ENCODE results near the gene KIF21B. TPM values are rescaled to one million over a fixed set of nuclear protein-coding genes. Genes with fewer than 3 reads are reported as not detected.

KIF21B gene
- total RNA-seq, 1 donor from 2014 or later, result 127 TPM

- no peak for DNase-seq (ENCODE audit: low spot score in 2 of 2)
- no peak for FAIRE-seq
These were observed 2.5 kb downstream of the KIF21B start for GRCh38 chr1:201020721-201021629.

DNA sequence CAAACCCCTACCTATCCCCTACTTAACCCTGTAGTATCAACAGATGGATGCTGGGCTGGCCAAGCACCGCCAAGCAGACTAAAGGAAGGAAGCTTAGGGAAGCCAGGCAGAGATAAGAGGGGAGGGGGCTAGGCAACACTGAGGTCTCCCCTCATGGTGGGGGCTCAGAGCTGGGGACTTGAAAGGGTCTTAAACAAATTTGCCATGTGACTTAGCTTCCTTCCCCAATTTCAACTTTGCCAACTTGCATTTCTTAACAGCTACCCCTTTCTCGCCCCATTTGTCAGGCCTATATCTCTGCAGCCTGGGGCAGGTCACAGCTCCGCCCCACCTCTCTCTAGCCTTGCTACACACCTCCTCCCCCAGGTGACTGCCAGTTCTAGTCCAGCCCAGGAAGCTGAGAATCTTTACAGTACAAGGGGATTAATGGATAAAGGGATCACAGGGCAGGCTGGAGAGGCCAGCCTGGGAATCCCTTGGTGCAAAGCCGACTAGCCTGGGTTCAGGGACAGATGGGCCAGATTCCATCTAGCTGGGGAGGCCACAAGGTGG is 3.4 kb downstream of the KIF21B start:
- FAIRE-seq, result no peak
- DNase-seq (ENCODE audit: low spot score in 2 of 2), result no peak

DNA sequence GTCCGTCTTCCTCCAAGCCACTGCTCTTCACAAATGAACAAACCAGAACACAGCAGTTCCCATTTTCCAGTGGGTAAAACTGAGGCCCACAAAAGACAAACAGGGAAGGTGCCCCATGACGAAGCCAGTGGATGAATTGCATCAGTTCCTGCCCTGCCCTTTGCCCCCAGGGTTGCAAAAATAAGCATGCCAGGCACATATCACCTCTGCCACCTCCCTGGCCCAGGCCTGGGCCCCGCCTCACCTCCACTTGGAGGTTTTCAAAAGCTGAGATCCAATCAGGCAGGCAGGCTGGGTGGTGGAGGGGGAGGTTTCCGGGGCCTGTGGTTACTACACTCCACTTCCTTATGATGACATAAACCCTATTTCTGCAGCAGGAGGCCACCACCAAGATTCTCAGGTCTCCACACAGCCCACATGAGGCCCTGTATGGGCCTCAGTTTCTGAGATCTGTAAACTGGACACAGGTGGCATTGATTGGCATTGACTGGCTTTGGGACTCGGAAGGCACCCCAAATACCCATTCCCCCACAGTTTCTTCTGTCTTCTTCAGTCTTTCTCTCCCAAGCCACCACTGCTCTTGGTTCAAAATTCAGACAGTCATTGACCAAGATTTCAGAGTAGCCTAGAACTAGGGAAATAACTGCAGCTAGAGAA is 4.1 kb downstream of the KIF21B start:
- FAIRE-seq (no peak), DNase-seq (ENCODE audit: low spot score in 2 of 2) (no peak)

- no peak for DNase-seq (ENCODE audit: low spot score in 2 of 2)
- no peak for FAIRE-seq
These were observed 5.7 kb downstream of the KIF21B start for GRCh38 chr1:201017828-201018163.

DNA sequence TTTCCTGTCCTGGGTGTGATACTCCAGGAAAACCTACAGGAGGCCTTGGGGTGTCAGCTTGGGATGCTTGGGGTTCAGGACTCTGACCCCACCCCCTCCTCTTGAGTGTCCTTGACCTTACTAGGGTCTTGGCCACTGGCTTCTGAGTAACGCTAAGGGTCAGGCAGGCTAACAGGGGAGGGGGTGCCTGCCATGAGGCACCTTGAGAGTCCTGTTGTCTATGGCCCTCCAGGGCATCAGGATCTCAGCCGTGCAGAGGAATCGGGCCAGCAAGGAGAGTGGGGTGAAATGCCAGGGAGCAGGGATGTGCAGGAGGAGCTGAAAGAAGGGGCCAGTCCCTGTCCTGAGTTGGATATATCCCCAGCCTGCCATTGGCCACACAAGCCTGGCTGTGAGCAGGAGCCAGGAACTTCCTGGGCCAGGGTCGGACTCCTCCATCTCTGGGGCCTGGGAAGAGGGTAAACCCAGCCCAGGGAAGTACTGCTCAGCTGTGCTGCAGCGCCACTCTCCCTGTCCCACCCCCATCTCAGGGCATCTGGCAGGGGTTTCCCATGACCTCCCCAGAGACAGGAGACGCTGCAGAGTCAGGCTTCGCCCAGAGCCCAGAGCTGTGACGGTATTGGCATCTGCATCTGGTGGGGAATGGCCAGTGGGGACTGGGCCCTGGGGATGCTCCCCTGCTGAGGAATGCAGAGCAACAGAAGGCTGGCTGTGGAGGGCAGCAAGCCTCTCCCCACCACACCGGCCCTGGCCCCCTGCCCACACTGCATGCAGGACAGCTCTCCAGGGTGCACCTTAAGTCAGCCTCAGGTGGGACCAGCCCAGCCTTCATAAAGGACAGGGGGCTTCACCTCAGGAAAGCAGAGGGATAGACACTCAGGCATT is 6.3 kb downstream of the KIF21B start:
- FAIRE-seq (no peak), DNase-seq (ENCODE audit: low spot score in 2 of 2) (no peak)

DNA sequence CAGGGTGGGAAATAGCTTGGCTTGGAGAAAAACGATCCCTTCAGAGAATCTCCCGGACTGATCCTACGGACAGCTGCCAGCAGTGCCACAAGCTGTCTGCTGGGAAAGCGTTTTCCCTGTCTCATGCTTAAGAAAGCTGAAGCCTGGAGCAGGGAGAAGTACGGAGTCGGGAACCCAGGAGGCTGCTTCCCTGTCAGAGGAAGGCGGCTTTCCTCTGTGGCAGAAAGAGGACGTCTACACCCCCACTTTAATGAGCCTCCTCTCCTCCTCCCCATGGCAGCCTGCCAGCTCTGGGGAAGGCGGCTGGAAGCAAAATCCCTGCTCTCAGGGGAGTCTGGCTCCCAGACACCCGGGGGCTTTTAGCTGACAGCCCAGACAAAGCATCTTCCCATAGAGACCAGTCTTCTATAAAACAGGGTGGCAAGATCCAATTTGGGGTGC is 7.3 kb downstream of the KIF21B start:
- DNase-seq (ENCODE audit: low spot score in 2 of 2) (no peak), FAIRE-seq (no peak)

GRCh38 chr1:201015551-201016091 is 7.9 kb downstream of the KIF21B start:
- FAIRE-seq (no peak), DNase-seq (ENCODE audit: low spot score in 2 of 2) (no peak)

DNA sequence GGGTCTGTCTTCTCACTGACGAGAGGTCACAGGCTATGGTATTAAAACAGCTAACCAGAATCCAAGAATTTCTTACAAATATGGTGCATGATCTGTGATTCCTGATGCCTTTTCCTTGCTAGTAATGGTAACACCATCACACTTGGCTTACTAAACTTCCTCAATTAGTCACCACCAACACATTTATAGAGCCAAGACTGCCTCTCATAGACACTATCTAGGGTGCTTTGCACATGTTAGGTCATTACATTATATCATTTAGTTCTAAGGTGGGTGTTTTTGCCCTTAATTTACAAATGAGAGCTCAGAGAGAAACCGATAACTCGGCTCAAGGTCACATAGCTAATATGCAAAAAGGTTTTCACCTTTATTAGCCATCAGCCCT is 8.7 kb downstream of the KIF21B start:
- no peak for DNase-seq (ENCODE audit: low spot score in 2 of 2)
- FAIRE-seq, result no peak

DNA sequence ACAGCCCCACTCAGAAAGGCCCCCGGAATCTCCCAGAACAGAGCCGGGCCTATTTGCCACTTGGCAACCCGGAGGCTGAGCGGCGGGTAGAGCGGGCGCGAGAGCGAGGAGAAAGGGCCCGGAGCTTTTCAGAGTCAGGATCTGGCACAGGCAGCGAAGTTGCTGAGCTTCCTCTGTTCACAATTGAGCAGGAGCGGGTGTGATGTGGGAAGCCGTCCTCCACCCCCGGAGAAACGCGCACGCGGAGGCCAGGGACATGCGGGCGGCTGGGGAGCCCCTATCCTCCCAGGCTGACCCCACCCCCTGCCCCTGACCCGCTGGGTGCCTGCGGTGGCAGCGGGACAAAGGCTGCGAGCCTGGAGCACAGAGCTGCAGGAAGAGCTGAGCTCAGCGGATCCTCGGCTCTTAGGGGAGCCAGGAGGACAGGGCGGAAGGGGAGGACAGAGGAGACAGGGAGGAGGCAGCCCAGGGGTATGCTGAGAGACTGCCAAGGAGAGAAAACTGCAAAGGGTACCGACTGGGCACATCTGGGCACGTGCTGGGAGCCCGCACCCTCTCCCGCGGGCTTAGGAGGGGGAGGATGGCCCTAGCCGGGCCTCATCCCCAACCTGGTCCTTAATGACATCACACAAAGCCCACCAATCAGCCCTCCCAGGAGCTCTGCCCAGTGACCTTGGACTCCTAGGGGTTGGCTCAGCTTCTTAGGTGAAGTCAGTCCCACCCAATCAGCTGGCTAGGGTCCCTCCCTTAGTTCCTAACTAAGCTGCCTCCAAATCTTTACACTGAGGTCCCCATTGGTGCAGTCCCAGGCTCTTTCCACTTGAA is 9.3 kb downstream of the KIF21B start:
- no peak for DNase-seq (ENCODE audit: low spot score in 2 of 2)
- no peak for FAIRE-seq

GRCh38 chr1:201013031-201013485 is 10.5 kb downstream of the KIF21B start:
- DNase-seq (ENCODE audit: low spot score in 2 of 2), result no peak
- no peak for FAIRE-seq

DNA sequence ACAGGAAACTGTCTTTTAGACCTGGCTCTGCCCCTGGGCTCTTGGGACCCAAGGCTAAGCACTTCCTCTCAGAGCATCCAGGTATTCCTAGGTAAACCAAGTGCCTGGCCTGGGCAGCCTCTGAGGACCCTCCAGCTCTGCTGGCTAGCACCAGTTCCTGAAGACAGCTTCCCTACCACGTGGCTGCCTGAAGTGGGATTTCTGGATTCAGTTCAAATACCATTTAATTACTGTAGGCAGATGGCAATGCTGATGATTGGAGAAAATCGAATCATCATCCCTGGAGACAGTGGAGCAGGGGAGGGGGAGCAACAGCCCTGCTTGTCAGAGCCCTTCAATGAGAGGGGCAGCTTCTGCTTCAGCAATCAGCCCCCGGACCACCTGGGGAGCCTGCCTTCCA is 11.9 kb downstream of the KIF21B start:
- FAIRE-seq (no peak), DNase-seq (ENCODE audit: low spot score in 2 of 2) (no peak)

- DNase-seq (ENCODE audit: low spot score in 2 of 2), result no peak
- FAIRE-seq, result no peak
These were observed 13.4 kb downstream of the KIF21B start for GRCh38 chr1:201009962-201010645.

DNA sequence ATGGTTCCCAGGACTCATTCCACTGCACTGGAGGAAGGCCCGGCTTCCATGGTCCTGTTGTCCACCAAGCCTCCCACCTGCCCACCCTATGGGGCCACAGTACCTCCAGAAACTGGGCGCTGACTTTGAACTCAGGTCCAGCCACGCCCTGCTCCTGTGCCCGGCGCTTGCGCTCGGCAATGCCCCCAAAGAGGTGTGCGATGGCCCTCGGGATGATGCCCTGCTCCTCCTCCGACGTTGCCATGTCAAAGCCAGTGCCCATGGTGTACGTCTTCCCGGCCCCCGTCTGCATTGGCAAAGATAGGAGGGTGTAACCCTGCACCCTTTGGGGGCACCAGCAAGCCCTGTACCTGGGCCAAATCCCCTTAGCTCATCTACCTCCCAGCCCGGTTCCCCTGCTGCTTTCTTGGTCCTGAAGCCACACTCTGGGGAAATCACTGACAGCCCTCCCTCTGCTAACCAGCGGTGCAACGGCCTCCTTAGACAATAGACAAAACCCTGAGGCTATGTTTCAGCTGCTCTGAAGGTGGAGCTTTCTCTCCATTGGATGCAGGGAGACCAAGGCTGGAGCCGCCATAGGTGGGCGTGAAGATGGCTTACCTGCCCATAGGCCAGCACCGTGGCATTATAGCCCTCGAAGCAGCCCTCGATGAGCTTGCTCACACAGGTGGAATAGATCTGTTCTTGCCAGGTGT is 14.7 kb downstream of the KIF21B start:
- FAIRE-seq (no peak), DNase-seq (ENCODE audit: low spot score in 2 of 2) (no peak)

GRCh38 chr1:201007481-201007880 is 16.0 kb downstream of the KIF21B start:
- DNase-seq (ENCODE audit: low spot score in 2 of 2), result no peak
- FAIRE-seq, result no peak

DNA sequence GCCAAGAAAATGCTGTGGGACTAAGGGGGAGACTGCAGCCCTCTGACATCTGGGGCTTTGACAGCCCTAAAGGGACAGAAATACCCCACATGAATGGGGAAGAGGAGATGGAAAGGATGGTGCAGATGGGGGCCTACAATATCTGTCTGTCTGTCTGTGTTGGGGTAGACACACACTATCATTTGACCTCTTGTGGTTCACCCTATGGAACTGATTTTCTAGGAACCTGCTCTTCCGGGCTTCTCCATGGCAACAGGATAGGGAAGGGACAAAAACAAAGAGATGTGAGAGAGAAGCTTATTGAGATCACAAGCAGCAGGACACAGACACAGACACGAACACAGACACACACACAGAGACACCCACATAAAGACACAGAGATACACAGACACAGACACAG is 17.1 kb downstream of the KIF21B start:
- no peak for DNase-seq (ENCODE audit: low spot score in 2 of 2)
- no peak for FAIRE-seq

DNA sequence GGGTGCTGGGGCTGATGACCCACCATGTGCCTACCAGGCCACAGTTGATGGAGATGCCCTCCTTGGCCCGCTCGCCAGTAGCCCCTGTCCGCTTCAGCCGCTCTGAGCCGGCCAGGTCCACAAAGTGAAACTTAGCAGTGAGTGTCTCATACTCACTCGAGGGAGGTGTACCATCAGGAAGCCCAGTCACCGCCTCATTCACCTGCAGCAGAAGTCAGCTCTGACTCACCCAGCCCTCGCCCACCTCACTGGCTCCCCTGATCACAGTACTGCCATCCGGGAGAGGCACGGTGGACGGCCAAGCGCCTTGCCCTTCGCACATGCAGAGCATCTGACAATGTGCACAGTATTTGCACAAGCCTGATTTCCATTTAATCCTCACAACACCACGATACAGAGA is 18.8 kb downstream of the KIF21B start:
- no peak for FAIRE-seq
- no peak for DNase-seq (ENCODE audit: low spot score in 2 of 2)

- DNase-seq (ENCODE audit: low spot score in 2 of 2) (no peak), FAIRE-seq (no peak)
These were observed 19.4 kb downstream of the KIF21B start for GRCh38 chr1:201004154-201004553.

DNA sequence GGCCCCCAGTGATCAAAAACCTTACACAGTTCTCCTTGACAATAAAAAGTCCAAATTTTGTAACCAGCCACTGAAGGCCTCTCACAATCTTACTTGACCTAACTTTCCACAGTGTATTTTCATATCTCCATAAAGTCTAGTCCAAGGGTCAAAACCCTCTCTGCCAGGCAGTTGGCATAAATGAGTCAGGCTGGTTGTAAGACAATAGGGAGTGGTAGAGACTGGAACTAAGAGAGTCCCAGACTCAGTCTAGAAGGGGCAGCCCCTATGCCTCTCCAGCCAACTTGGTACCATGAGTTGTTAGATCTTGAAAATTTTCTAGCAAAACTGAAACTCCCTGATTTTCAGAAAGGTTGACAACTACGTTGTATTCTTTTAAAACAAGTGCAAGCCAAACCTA is 21.0 kb downstream of the KIF21B start:
- FAIRE-seq (no peak), DNase-seq (ENCODE audit: low spot score in 2 of 2) (no peak)
